CD14-positive monocyte (primary cell): ENCODE measurements around the gene TNKS1BP1. TPM values are rescaled to one million over a fixed set of nuclear protein-coding genes. Genes with fewer than 3 reads are reported as not detected.

ENCODE experiments used
- DNase-seq, 3 donors: peaks; one replicate each; pipeline ENCODE4 v3.0.0-alpha.2; 2011 to 2022
- H2AFZ ChIP-seq: 2 replicates; pipeline ENCODE4 v1.6.0; 2012; ENCODE audit warnings: mild to moderate bottlenecking, low read depth, low read length, inconsistent platforms; ENCODE audit not compliant: insufficient read depth, poor library complexity, severe bottlenecking
- H3K27ac ChIP-seq, 2 donors: 1 replicate in 1 of 2; 2 replicates in 1 of 2; pipeline ENCODE4 v1.5.1; 2012 to 2013; ENCODE audit warnings: low read length in 2 of 2, control low read depth in 1 of 2, inconsistent platforms in 1 of 2, low read depth in 1 of 2, mild to moderate bottlenecking in 1 of 2
- H3K27me3 ChIP-seq, 2 donors: one replicate each; pipeline versions ENCODE4 v1.6.0 to v1.6.1; 2011 to 2013; ENCODE audit warnings: low read length in 2 of 2; ENCODE audit not compliant: control insufficient read depth in 2 of 2, insufficient read depth in 2 of 2
- H3K36me3 ChIP-seq, 2 donors: replicated peaks in 1 of 2; 1 replicate in 1 of 2; 2 replicates in 1 of 2; pipeline versions ENCODE4 v1.5.1 to v1.6.1; 2012 to 2013; ENCODE audit warnings: low read length in 2 of 2, control low read depth in 1 of 2, inconsistent platforms in 1 of 2, mild to moderate bottlenecking in 1 of 2; ENCODE audit not compliant: insufficient read depth in 2 of 2, control insufficient read depth in 1 of 2
- H3K4me1 ChIP-seq, 2 donors: 1 replicate in 1 of 2; 2 replicates in 1 of 2; pipeline versions ENCODE4 v1.5.1 to v1.6.1; 2012 to 2013; ENCODE audit warnings: low read length in 2 of 2, control low read depth in 1 of 2, inconsistent platforms in 1 of 2, mild to moderate bottlenecking in 1 of 2, moderate library complexity in 1 of 2; ENCODE audit not compliant: insufficient read depth in 2 of 2, control insufficient read depth in 1 of 2
- H3K4me2 ChIP-seq: replicated peaks from 2 replicates; pipeline ENCODE3; 2012; ENCODE audit warnings: low read length, moderate library complexity, mild to moderate bottlenecking; ENCODE audit not compliant: poor library complexity, severe bottlenecking; ENCODE audit errors: extremely low read depth
- H3K4me3 ChIP-seq, 3 experiments: fragments of 200-600 bp in 1 of 3; sonication (generic) in 1 of 3; replicated peaks in 1 of 3; 1 replicate in 2 of 3; 2 replicates in 1 of 3; pipeline ENCODE4 v1.5.1; 2011 to 2013; ENCODE audit warnings: low read length in 3 of 3, mild to moderate bottlenecking in 3 of 3, control low read depth in 2 of 3, low read depth in 2 of 3, inconsistent platforms in 1 of 3, moderate library complexity in 1 of 3
- H3K79me2 ChIP-seq: 2 replicates; pipeline ENCODE4 v1.6.0; 2012; ENCODE audit warnings: mild to moderate bottlenecking, control low read depth, inconsistent platforms, low read length, moderate library complexity; ENCODE audit not compliant: insufficient read depth
- H3K9ac ChIP-seq: 2 replicates; pipeline ENCODE4 v1.6.0; 2017; ENCODE audit warnings: low read length, mild to moderate bottlenecking; ENCODE audit not compliant: insufficient read depth, poor library complexity, severe bottlenecking
- H3K9me3 ChIP-seq, 2 donors: replicated peaks in 1 of 2; 1 replicate in 1 of 2; 2 replicates in 1 of 2; pipeline versions ENCODE4 v1.5.1 to v1.6.1; 2012 to 2013; ENCODE audit warnings: low read length in 2 of 2, control low read depth in 1 of 2; ENCODE audit not compliant: control insufficient read depth in 1 of 2, insufficient read depth in 1 of 2
- H4K20me1 ChIP-seq: 2 replicates; pipeline ENCODE4 v1.6.0; 2012; ENCODE audit warnings: mild to moderate bottlenecking, low read length, control low read depth, moderate library complexity; ENCODE audit not compliant: insufficient read depth
- H3K27ac Mint-ChIP-seq, 7 donors: one replicate each; pipeline ENCODE4 v1.8.0; 2020; ENCODE audit warnings: mild to moderate bottlenecking in 7 of 7, mixed read lengths in 7 of 7, moderate library complexity in 6 of 7, inconsistent platforms in 2 of 7
- H3K27me3 Mint-ChIP-seq, 3 donors: one replicate each; pipeline ENCODE4 v1.8.0; 2021 to 2022; ENCODE audit warnings: low read depth in 3 of 3, mild to moderate bottlenecking in 3 of 3, mixed read lengths in 3 of 3, moderate library complexity in 3 of 3, inconsistent platforms in 1 of 3
- H3K36me3 Mint-ChIP-seq, 2 donors: one replicate each; pipeline ENCODE4 v1.8.0; 2020; ENCODE audit warnings: mixed read lengths in 2 of 2, inconsistent platforms in 1 of 2, mild to moderate bottlenecking in 1 of 2
- H3K4me1 Mint-ChIP-seq: one replicate; pipeline ENCODE4 v1.8.0; 2020; ENCODE audit warnings: mild to moderate bottlenecking, mixed read lengths
- H3K4me3 Mint-ChIP-seq, 2 donors: one replicate each; pipeline ENCODE4 v1.8.0; 2020; ENCODE audit warnings: mild to moderate bottlenecking in 2 of 2, mixed read lengths in 2 of 2, moderate library complexity in 1 of 2
- H3K9me3 Mint-ChIP-seq, 7 donors: one replicate each; pipeline ENCODE4 v1.8.0; 2020 to 2022; ENCODE audit warnings: mixed read lengths in 7 of 7, mild to moderate bottlenecking in 6 of 7, moderate library complexity in 6 of 7, inconsistent platforms in 2 of 7
- CTCF ChIP-seq: fragments of 200-600 bp; IDR thresholded peaks from one replicate; pipeline ENCODE4 v1.8.0; 2022; ENCODE audit warnings: antibody characterized with exemption, mild to moderate bottlenecking
- WGBS: methylation state at CpG from one replicate; pipeline ENCODE4 v1.1.5; 2013; ENCODE audit warnings: missing lambda C conversion rate; ENCODE audit not compliant: insufficient coverage; 5-methylcytosine and 5-hydroxymethylcytosine counted together
- intact Hi-C, 2 donors: fragments of 100-400 bp; cut with micrococcal nuclease; formaldehyde crosslinking; loops; one replicate each; pipeline versions ENCODE4 v1.15.0 to v1.15.1; 2023
- polyA plus RNA-seq, 3 donors: library from polyadenylated mRNA; depleted of rRNA in 1 of 3; unstranded in 2 of 3; stranded (reverse) in 1 of 3; fragments of 300-500 nt in 2 of 3; fragments of >200 nt in 1 of 3; fragmentation: Illumina TruSeq in 2 of 3; gene quantifications; 1 replicate in 2 of 3; 2 replicates in 1 of 3; pipeline ENCODE4 v1.2.3, GENCODE V29; 2012 to 2021

TNKS1BP1 gene
- polyA plus RNA-seq, 3 donors, result 0.29 to 1.2 (median 0.50) TPM

- no peaks in the 10 kb centered on the region for H3K36me3 Mint-ChIP-seq
Measured at GRCh38 chr11:57343825-57344224, 19.1 kb upstream of the TNKS1BP1 start.

GRCh38 chr11:57342702-57343101 lies 17.9 kb upstream of the TNKS1BP1 start:
- intact Hi-C loops, result no loop called here

More at GRCh38 chr11:57343825-57344224, 19.1 kb upstream of the TNKS1BP1 start:
- Mint-ChIP-seq H3K27me3 (peaks cover 4 to 14% (median 11%) of the 10 kb centered on the region in 3 donors), H3K9me3 (no peaks in the 10 kb centered on the region), H3K27ac (no peak overlapping the region), H3K4me1 (peaks cover 3% of the 10 kb centered on the region), H3K4me3 (no peak overlapping the region)
- H3K9me3 ChIP-seq, result no peaks in the 10 kb centered on the region
- H3K27me3 ChIP-seq, result no peaks in the 10 kb centered on the region
- no peak overlapping the region for H3K27ac ChIP-seq
- intact Hi-C loops, result no loop called here
- no peaks in the 10 kb centered on the region for H3K79me2 ChIP-seq
- no peak overlapping the region for H3K4me2 ChIP-seq
- H3K4me1 ChIP-seq, result no peaks in the 10 kb centered on the region
- no peak overlapping the region for H2AFZ ChIP-seq
- no peak for TF ChIP-seq CTCF
- H3K36me3 ChIP-seq, result no peaks in the 10 kb centered on the region
- 68% methylated on average over 3 of the region's 7 CpGs for WGBS
- no peak for DNase-seq
- no peak overlapping the region for H3K4me3 ChIP-seq
- no peak overlapping the region for H3K9ac ChIP-seq
- H4K20me1 ChIP-seq, result no peaks in the 10 kb centered on the region

More at GRCh38 chr11:57342702-57343101, 17.9 kb upstream of the TNKS1BP1 start:
- Histone ChIP-seq H3K27me3 (no peaks in the 10 kb centered on the region), H3K27ac (no peak overlapping the region), H3K9me3 (no peaks in the 10 kb centered on the region), H3K4me1 (no peaks in the 10 kb centered on the region), H3K4me3 (no peak overlapping the region), H3K79me2 (no peaks in the 10 kb centered on the region), H3K9ac (no peak overlapping the region), H4K20me1 (no peaks in the 10 kb centered on the region), H2AFZ (no peak overlapping the region), H3K36me3 (no peaks in the 10 kb centered on the region), H3K4me2 (no peak overlapping the region)
- H3K27ac Mint-ChIP-seq, result no peak overlapping the region
- peaks cover 0 to 2% (median 0%) of the 10 kb centered on the region in 7 donors for H3K9me3 Mint-ChIP-seq
- no peak for DNase-seq
- H3K4me3 Mint-ChIP-seq, result no peak overlapping the region
- no peak for TF ChIP-seq CTCF
- peaks cover 7 to 11% (median 9%) of the 10 kb centered on the region in 3 donors for H3K27me3 Mint-ChIP-seq
- peaks cover 3% of the 10 kb centered on the region for H3K4me1 Mint-ChIP-seq
- no peaks in the 10 kb centered on the region for H3K36me3 Mint-ChIP-seq
- 100% methylated on average over 8 of the region's 11 CpGs for WGBS
